DMS114 treated with DMSO at 0.1 percent for 48 hours (cell line): ENCODE data around the gene ASTN2.

Experiments used
- DNase-seq: peaks from one replicate; lab custom pipeline; 2025; ENCODE audit not compliant: unreplicated experiment; lab: John Stamatoyannopoulos, UW

ASTN2 gene

GRCh38 chr9:116451500-116452115, 963.2 kb downstream of the ASTN2 start:
- DNase-seq, result no peak

- no peak for DNase-seq
Measured at GRCh38 chr9:116450378-116451139, 964.3 kb downstream of the ASTN2 start.

- no peak for DNase-seq
Measured at GRCh38 chr9:116449949-116450348, 964.9 kb downstream of the ASTN2 start.

- no peak for DNase-seq
Measured at GRCh38 chr9:116448431-116448830, 966.4 kb downstream of the ASTN2 start.

GRCh38 chr9:116447934-116448333, 966.9 kb downstream of the ASTN2 start:
- no peak for DNase-seq

GRCh38 chr9:116442528-116442927, 972.3 kb downstream of the ASTN2 start:
- no peak for DNase-seq

GRCh38 chr9:116437411-116438370, 977.2 kb downstream of the ASTN2 start:
- no peak for DNase-seq

- no peak for DNase-seq
Measured at GRCh38 chr9:116436121-116436520, 978.7 kb downstream of the ASTN2 start.

- no peak for DNase-seq
Measured at GRCh38 chr9:116435706-116436105, 979.2 kb downstream of the ASTN2 start.

GRCh38 chr9:116434314-116434713, 980.5 kb downstream of the ASTN2 start:
- DNase-seq, result no peak

GRCh38 chr9:116432051-116432450, 982.8 kb downstream of the ASTN2 start:
- no peak for DNase-seq

- DNase-seq, result no peak
Measured at GRCh38 chr9:116430849-116431248, 984.0 kb downstream of the ASTN2 start.

- no peak for DNase-seq
Measured at GRCh38 chr9:116425244-116425643, 989.6 kb downstream of the ASTN2 start.

- DNase-seq, result no peak
Measured at GRCh38 chr9:116423149-116423548, 991.7 kb downstream of the ASTN2 start.

GRCh38 chr9:116422119-116422979, 992.5 kb downstream of the ASTN2 start:
- no peak for DNase-seq

GRCh38 chr9:116420993-116421538, 993.8 kb downstream of the ASTN2 start:
- DNase-seq, result no peak

GRCh38 chr9:116419181-116419580, 995.7 kb downstream of the ASTN2 start:
- no peak for DNase-seq

GRCh38 chr9:116417464-116417863, 997.4 kb downstream of the ASTN2 start:
- no peak for DNase-seq

GRCh38 chr9:116416421-116416820, 998.4 kb downstream of the ASTN2 start:
- no peak for DNase-seq

- DNase-seq, result no peak
Measured at GRCh38 chr9:116414374-116414773, 1000.5 kb downstream of the ASTN2 start.
